ENCODE measurements around the gene TSPEAR.

DNA sequence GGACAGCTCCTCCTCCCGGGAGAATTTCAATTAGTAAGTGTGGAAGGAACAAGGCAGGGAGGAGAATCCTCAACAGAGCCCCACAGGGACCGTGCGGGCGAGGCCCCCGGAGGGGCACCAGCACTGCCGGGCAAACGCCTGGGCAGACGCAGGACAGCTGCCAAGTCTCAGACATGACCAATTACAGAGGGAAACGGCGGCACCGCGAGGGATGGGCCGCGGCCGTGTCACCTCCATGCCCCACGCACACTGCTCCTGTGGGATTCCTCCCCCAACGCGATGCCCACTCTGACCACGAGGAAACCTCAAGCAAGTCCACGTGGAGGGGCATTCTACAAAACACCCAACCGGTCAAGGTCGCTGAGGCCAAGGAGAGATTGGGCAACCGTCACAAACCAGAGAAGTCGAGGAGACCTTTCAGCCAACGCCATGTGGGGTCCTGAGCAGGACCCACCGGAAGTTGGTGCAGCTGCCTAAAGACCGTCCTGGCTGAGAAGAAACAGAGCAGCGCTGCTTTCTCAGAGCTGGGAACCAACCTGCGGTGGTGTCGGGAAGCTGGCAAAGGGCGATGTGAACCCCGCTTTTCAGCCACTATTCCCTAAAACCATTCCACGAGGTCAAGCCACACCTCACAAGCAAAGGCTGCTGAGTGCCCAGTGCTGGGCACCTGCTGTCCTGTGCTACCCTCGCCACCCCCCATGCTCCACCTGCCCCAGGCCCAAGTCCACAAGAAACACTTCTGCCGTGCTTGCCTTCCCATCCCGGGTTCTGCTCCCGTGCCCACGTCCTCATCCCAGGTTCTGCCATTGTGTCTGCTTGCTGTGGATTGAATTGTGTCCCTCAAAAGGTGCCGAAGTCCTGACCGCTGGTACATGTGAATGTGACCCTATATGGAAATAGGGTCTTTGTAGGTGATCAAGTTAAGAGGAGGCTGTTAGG lies 139.3 kb downstream of the TSPEAR start:
- TF ChIP-seq SP1 (CRISPR knock-in tag; conservative IDR thresholded peaks at IDR 0.05), result no peak
- TF ChIP-seq, protein P1, sequence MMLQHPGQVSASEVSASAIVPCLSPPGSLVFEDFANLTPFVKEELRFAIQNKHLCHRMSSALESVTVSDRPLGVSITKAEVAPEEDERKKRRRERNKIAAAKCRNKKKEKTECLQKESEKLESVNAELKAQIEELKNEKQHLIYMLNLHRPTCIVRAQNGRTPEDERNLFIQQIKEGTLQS (CRISPR knock-in tag; conservative IDR thresholded peaks at IDR 0.05), result no peak
- no peak for TF ChIP-seq CBFB (CRISPR knock-in tag; IDR thresholded peaks at IDR 0.05; ENCODE audit: low read depth)
- TF ChIP-seq, protein P2, sequence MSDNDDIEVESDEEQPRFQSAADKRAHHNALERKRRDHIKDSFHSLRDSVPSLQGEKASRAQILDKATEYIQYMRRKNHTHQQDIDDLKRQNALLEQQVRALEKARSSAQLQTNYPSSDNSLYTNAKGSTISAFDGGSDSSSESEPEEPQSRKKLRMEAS (CRISPR knock-in tag; IDR thresholded peaks at IDR 0.05), result no peak
- TF ChIP-seq GRHL2 (CRISPR knock-in tag; IDR thresholded peaks at IDR 0.05; ENCODE audit: insufficient replicate concordance, severe bottlenecking), result no peak
- no peak for TF ChIP-seq OVOL2 (CRISPR knock-in tag; IDR thresholded peaks at IDR 0.05; ENCODE audit: borderline replicate concordance)
- no peak for TF ChIP-seq ZNF423 (CRISPR knock-in tag; IDR thresholded peaks at IDR 0.05)
- TF ChIP-seq NR1H2 (CRISPR knock-in tag; IDR thresholded peaks at IDR 0.05), result no peak
- TF ChIP-seq, protein P3, sequence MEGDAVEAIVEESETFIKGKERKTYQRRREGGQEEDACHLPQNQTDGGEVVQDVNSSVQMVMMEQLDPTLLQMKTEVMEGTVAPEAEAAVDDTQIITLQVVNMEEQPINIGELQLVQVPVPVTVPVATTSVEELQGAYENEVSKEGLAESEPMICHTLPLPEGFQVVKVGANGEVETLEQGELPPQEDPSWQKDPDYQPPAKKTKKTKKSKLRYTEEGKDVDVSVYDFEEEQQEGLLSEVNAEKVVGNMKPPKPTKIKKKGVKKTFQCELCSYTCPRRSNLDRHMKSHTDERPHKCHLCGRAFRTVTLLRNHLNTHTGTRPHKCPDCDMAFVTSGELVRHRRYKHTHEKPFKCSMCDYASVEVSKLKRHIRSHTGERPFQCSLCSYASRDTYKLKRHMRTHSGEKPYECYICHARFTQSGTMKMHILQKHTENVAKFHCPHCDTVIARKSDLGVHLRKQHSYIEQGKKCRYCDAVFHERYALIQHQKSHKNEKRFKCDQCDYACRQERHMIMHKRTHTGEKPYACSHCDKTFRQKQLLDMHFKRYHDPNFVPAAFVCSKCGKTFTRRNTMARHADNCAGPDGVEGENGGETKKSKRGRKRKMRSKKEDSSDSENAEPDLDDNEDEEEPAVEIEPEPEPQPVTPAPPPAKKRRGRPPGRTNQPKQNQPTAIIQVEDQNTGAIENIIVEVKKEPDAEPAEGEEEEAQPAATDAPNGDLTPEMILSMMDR (IDR thresholded peaks at IDR 0.05), result no peak
